ENCODE results near the gene LATS2.
"Not testable (repeated sequence)": the region's sequence is repeated elsewhere in the genome, so short reads cannot be mapped to it uniquely, and the experiment has no call there.

LATS2 gene

DNA sequence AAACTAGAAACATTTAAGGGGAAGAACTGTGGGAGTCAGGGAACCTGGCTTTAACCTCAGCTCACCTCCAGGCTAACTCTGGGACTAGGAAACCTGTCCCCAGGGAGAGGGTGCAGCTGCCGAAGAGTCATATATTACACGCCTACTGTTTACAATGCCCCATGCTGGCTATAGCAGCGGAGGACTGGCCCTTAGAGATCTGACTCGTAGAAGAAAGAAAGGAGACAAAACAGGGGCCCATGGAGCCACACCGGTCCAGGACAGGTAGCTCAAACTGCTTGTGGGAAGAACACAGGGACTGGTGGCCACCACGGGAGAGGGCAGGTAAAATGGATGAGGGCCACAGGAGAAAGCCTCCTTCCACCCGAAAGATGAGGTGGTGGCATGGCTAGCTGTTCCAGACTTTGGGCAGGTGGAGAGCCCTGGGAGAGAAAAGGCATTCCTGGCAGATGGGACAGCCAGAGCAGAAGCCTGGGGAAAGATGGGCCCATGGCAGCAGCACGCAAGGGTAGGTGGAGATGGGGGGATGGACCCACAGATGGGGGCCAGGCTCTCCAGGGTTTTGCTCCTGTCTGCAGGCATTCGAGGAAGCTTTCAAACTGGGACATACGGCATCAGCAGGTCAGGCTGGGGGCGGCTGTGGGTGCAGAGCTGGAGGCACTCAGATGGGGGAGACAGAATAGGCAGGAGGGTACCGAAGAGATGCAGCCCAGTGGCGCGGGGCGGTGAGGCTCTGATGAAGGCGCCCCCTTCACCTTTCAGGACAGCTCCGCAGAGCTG, 69.5 kb downstream of the LATS2 start:
- no peak for DNase-seq

DNA sequence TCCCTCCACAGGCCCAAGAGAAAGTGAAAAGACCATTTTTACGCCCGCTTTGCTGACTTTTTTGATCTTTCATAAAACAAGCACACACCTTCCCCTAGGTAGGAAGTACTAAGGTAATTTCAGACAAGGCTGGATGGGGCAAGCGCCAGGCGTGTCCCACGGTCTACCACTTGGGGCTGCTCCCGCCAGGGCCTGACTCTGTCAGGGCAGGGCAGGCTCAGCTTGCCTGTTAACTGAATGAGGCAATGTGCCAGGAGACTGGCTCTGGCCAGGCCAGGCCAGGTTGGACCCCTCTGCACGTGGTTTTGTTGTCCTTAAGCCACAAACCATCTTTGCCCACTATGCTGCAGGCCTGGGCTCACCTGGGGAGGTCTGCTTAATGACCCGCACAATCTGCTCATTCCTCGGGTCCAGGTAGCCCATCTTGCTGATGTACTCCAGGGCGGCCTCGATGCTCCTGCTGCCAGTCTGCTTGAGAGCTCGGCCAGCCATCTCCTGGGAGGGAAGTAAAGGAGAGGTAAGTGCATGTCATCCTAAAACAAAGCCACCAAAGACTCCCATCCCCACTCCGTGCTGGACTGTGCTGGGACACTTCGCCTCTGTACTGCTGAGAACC, 70.4 kb downstream of the LATS2 start:
- no peak for DNase-seq

DNA sequence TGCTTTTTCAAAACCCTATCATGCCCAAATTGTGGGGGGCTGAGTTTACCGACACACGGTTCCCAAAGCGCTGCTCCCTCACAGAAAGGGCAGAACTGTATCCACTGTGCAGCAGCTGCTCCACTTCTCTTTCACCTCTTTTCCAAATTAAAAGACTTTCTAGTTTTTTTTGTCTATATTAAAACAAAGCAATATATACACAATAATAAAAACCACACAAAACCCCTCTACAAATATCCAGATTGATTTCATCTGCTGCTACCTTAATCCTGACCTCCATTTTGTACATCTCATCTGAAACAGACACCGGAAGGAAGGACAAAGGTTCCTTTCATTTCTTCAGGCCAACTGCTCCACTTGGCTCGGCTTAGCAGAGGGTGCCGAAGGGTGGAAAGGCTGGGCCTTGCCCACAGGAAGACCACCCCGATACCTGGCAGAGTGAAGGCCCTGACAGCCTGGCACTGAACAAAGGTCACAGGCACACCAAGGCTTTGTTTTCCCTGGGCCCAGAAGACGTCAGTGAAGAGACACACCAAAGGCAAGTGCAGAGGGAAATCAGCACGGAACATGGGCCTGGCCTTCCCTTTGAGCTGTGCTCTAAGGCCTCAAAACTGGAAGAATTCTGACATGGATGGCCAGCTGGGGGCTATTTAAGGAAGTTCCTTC, 71.6 kb downstream of the LATS2 start:
- DNase-seq, result no peak

DNA sequence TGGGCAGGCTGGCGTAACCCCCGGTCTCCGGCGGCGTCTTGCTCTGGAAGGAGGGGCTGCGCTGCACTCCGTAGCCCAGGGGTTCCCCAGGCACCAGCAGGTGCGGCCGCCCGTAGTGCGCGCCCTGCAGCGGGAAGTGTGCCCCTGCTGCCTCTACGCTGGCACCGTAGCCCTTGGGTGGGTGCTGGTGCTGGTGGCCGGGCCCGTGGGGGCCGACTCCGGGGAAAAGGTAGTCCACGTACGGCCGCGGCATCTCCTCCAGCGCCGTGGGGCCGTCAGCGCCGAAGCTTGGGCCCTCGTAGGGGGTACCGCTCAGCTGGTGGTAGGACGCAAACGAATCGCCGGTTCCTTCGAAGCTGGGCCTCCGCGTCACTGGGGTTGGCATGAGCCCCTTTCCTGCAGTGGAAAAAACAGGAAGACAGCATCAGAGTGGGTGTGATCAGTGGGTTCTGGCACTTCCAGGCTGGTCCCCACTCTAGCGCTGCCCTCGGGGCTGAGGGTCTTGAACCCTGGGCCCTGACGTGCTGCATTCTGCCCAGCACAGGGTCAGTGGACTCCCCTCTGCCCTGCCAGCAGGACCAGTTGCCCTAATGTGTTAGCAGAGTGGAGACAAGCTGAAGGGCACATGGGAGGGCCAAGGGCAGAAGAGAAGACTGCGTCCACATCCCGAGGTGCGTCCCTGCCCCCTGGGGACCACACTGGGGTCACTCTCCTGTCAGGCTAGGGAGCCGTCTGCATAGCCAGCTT, 72.3 kb downstream of the LATS2 start:
- DNase-seq, result no peak

DNA sequence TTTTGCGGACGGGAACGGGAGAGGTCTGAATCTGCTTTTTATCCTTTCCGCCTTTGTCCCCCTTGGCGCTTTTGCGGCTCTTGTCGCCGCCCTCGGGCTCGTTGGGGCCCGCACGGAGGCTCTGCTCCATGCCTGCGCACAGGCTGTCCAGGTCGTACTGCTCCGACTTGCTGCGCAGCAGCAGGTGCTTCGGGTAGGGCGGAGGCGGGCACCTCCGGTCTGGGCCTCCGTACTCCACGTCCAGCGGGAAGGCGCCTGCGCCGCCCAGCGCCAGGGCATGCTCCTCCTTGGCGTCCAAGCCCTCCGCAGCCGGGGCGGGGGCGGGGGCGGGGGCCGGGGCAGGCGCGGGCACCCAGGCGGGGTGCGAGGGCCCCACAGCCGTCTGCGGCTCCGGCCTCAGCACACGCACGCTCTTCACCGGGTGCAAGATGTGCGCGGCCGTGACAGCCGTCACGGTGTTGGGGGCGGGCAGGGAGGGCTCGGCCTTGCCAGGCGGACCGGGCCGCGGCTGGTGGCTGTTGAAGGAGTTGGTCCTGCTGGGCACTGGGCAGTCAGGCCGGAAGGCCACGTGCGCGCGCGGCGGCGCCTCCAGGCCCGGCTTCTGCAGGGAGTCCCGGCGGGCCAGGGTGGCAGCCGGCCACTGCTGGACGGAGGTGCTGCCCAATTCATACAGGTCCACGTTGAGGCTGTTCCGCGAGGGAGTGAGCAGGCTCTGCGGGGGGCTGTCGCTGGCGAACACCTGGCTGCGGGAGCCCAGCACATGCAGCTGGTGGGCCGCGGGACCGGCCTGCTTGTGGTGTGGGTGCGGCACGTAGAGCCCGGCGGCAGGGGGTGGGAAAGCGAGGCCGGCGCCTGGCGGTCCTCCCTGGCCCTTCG, 73.1 kb downstream of the LATS2 start:
- DNase-seq, result no peak

- no peak for DNase-seq
These were observed 73.8 kb downstream of the LATS2 start for GRCh38 chr13:20987599-20987998.

DNA sequence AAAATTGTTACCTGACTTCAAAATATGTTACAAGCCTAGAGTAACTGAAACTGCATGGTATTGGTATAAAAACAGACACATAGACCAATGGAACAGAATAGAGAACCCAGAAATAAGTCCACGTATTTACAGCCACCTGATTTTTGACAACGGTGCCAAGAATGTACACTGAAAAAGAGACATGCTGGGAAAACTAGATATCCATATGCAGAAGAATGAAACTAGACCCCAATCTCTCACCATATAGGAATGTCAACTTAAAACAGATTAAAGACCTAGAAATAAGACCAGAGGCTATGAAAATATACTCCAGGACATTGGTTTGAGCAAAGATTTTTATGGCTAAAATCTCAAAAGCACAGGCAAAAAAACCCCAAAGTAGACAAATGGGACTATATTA, 76.5 kb downstream of the LATS2 start:
- peak; percentile 69 for DNase-seq

DNA sequence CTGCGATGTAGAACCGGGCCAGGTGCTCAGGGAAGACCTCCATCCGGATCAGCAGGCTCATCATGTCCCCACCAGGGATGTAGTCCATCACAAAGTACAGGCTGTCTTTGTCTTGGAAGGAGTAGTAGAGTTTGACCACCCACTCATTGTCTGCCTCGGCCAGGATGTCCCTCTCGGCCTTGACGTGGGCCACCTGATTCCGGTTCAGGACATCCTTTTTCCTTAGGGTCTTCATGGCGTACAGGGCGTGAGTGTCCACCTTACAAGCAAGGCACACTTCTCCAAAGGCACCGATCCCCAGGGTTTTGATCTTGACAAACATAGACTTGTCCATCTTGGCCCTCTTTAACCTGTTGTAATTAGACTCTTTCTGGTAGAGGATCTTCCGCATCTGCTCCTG, 78.0 kb downstream of the LATS2 start:
- no peak for DNase-seq

GRCh38 chr13:20981370-20982095, 79.9 kb downstream of the LATS2 start:
- no peak for DNase-seq

DNA sequence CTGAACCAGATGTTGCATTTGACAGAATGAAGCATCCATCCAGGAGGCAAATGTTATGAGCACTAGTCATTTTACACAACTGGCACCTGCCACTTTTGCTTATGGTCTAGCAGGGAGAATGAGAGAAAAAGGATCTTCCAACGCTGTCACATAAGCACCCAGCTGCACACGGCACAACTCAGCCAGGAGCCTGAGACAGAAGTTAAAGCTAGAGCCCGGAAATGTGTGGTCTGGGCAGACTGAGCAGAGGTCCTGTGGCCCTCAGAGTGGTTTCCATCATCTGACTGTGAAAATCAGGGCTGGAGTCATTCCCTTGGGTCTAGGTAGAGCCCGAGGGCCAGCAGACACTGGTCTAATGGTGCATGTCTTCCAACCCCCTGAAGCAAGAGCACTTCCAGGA, 80.5 kb downstream of the LATS2 start:
- no peak for DNase-seq

- no peak for DNase-seq
These were observed 81.0 kb downstream of the LATS2 start for GRCh38 chr13:20980430-20980829.

DNA sequence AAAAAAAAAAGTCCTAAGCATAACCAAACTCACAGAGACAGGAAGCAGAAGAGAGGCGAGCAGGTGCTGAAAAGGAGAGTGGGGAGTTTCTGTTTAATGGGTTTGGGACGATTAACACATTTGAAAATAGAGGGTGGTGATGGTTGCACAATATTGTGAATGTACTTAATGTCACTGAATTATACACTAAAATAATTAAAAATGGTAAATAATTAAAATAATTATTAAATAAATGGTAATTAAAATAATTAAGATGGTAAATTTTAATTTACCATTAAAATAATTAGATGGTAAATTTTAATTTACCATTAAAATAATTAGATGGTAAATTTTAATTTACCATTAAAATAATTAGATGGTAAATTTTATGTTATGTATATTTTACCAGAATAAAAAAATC, 84.0 kb downstream of the LATS2 start:
- no peak for DNase-seq

DNA sequence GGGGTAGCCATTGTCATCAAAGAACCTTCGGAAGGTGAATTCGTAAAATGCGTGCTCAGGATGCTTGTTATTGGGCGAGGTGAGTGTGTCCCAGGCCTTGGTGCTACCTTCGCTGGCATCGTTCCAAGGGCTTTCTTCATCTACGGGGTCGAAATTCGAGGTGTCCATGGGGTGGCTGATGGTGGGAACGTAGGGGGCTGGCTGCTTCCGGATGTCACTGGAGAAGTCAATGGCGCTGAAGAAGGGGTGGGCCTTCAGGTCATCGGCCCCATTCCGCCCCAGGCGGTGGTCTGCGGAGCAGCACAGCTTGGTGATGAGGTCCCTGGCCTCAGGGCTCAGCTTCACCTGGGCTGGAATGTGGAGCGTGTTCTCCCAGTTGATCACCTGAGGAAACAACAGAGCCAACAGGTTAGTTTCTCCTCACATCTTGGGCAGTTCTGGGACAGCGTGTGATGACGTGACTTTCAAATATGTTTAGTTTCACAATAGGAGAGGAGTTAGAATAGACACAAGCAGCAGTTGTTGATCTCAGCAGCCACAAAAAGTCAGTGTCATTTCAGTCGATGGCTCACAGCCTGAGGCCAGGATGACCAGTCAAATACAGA, 86.3 kb downstream of the LATS2 start:
- no peak for DNase-seq

DNA sequence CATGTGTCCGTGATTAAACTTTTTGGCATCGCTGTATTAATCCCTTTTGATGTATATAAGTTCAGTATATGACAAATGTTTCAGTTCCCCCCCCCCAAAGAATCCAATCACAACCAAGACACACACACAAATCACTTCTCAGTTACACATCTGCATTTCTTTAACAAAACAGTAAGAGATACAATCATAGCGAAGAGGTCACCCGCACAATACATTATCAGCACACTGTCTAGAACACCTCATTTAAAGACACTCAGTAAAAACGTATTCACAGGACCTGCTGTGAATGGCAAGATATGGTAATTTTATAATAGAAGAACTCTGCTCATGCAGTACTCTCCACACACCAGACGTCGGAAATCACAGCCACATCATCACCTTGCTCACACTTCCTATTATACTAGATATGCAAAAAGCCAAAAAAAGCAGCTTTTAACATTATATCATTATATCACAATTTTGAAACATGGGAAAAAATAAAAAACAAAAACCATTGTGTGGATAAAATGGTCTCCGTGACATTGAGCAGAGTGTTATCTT, 87.4 kb downstream of the LATS2 start:
- DNase-seq, result no peak

DNA sequence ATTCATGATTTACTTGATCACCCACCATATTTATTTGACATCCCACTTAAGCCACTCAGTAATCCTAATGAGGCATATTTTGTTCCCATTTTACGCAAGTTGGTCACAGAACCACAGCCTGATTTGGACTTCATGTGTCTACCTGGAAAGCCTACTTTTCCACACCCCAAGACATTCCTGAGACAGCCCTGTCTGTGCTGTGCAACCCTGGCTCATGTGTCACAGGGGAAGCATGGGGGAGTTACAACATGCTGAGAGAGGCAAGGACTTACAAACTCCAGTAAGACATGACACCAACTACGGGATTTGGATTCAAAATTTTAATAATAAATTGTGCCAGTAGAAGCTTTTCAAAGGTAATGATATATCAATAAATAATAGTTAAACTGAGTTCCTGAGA, 88.7 kb downstream of the LATS2 start:
- DNase-seq, result no peak

DNA sequence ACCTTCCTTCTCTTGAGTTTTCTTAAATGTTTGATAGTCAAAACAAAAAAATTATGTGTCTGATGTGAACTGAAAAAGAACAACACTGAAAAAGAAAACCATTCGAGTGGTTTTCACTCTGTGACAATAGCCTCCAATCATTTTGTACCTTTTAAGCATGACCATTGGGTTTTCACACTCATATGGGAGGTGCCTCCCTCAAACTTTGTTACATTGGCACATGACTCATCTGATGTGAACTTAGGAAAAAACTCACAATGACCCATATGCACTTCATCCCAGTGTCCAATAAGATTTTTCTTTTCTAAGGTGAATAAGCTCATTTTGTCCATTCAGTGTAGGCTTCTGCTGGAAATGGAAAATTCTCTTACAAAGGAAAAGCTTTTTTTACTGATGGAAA, 92.2 kb downstream of the LATS2 start:
- DNase-seq, result peak; percentile 66

DNA sequence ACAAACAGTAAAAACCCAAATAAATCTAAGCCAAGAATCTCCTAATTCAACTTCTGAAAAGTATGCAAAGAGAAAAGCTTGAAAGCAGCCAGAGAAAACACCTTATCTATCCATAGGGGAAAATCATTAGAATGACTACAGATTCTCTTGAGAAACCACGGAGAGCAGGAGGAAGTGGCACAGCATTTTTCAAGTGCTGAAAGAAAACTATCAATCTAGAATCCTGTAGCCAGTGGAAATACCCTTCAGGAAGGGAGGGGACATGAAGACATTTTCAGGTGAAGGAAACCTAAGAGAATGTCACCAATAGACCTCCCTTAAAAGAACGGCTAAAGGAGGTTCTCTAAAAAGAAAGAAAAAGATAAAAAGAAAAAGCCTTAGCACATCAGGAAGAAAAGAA, 92.6 kb downstream of the LATS2 start:
- no peak for DNase-seq

DNA sequence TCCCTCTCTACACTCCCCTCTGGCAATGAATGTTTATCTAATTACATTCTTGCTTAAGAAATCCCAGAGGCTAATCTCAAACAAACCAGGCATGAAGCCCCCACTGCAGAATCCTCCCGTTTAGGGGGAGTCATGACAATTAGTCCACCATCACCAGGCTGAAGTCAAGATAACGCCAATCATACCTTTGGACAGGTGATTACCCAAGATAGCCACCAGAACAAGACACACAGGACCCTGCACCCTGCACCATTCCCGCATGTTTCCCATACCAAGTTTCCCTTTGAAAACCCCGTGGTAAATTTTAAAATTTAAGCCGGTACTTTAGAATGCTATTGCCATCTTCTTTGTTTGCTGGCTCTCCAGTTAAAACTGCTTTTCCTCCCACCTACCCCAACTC, 94.0 kb downstream of the LATS2 start:
- DNase-seq, result no peak

DNA sequence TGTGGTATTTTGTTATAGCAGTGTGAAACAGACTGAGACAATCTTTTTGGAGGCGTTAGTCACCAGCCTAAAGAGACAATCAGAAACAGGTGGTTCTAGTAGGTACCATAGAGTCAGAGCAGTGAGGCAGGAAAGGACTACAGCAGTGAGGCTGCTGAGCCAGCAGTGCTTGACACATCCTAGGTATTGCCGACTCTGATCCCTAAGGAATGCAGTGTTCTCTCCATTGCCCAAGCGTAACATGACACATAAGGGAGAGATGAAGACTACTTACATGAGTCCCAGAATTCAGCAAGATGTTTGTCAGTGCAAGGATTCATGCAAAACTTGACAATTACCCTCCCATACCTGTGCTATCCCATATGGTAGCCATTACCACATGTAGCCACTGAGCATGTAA, 96.5 kb downstream of the LATS2 start:
- DNase-seq, result peak; percentile 31

- not testable (repeated sequence) for DNase-seq
These were observed 99.7 kb downstream of the LATS2 start for GRCh38 chr13:20961663-20962062.
